Spleen (tissue), 11 donors: ENCODE measurements around the gene GRM3. TPM values are rescaled to one million over a fixed set of nuclear protein-coding genes. Genes with fewer than 3 reads are reported as not detected.

ENCODE experiments used
- DNase-seq: peaks from one replicate; pipeline ENCODE4 v3.0.0-alpha.2; 2020
- H3K27ac ChIP-seq, 8 donors: fragments of 200-600 bp; sonication (generic) in 7 of 8; 1 replicate in 4 of 8; 2 replicates in 4 of 8; pipeline versions ENCODE4 v1.5.0 to v1.8.0; 2016 to 2021; ENCODE audit warnings: inconsistent platforms in 4 of 8, mild to moderate bottlenecking in 4 of 8, moderate library complexity in 1 of 8
- H3K27me3 ChIP-seq, 7 donors: fragments of 200-600 bp; sonication (generic) in 6 of 7; replicated peaks in 1 of 7; 1 replicate in 4 of 7; 2 replicates in 3 of 7; pipeline versions ENCODE4 v1.5.0 to v1.8.0; 2016 to 2021; ENCODE audit warnings: inconsistent platforms in 3 of 7, mild to moderate bottlenecking in 1 of 7
- H3K36me3 ChIP-seq, 6 donors: fragments of 200-600 bp; sonication (generic) in 5 of 6; 1 replicate in 4 of 6; 2 replicates in 2 of 6; pipeline versions ENCODE4 v1.5.0 to v1.8.0; 2016 to 2021; ENCODE audit warnings: inconsistent platforms in 2 of 6
- H3K4me1 ChIP-seq, 6 donors: fragments of 200-600 bp; sonication (generic) in 5 of 6; 1 replicate in 3 of 6; 2 replicates in 3 of 6; pipeline versions ENCODE4 v1.5.0 to v1.8.0; 2016 to 2021; ENCODE audit warnings: inconsistent platforms in 3 of 6
- H3K4me3 ChIP-seq, 8 donors: fragments of 200-600 bp; sonication (generic) in 7 of 8; 1 replicate in 4 of 8; 2 replicates in 4 of 8; pipeline versions ENCODE4 v1.5.0 to v1.8.0; 2016 to 2021; ENCODE audit warnings: inconsistent platforms in 4 of 8, mild to moderate bottlenecking in 4 of 8, moderate library complexity in 2 of 8
- H3K9me3 ChIP-seq, 8 donors: fragments of 200-600 bp; sonication (generic) in 7 of 8; 1 replicate in 4 of 8; 2 replicates in 4 of 8; pipeline versions ENCODE4 v1.5.0 to v1.8.0; 2016 to 2021; ENCODE audit warnings: inconsistent platforms in 4 of 8
- CTCF ChIP-seq, 11 experiments: fragments of 200-600 bp in 7 of 11; fragments of 450-650 bp in 4 of 11; sonication (generic) in 4 of 11; IDR thresholded peaks in 8 of 11; conservative IDR thresholded peaks in 3 of 11; 1 replicate in 7 of 11; 2 replicates in 4 of 11; pipeline versions ENCODE4 v1.4.0 to v1.8.0; 2016 to 2021; ENCODE audit warnings: antibody characterized with exemption in 11 of 11, inconsistent platforms in 4 of 11, mild to moderate bottlenecking in 1 of 11
- POLR2A ChIP-seq, 3 donors: fragments of 450-650 bp; IDR thresholded peaks; one replicate each; pipeline ENCODE4 v1.5.1; 2017; ENCODE audit warnings: antibody characterized with exemption in 3 of 3, mild to moderate bottlenecking in 1 of 3
- POLR2AphosphoS5 ChIP-seq, 3 donors: sonication (generic); formaldehyde crosslinking; IDR thresholded peaks; one replicate each; pipeline ENCODE4 v1.5.1; 2017; ENCODE audit warnings: antibody characterized with exemption in 3 of 3
- WGBS, 5 donors: extraction: QIAGEN DNeasy Blood & Tissue Kit in 3 of 5; methylation state at CpG; one replicate each; pipeline versions ENCODE4 v1.1.5 to v1.1.7; 2013 to 2018; 5-methylcytosine and 5-hydroxymethylcytosine counted together
- intact Hi-C: fragments of 100-400 bp; cut with DNase I; formaldehyde crosslinking; loops from one replicate; pipeline ENCODE4 v1.15.0; 2023; ENCODE audit warnings: low total_unique reads
- polyA plus RNA-seq, 3 donors: library from polyadenylated mRNA; stranded (reverse); fragments of 200-250 nt; gene quantifications; one replicate each; pipeline ENCODE4 v1.2.1, GENCODE V29; 2013
- total RNA-seq, 7 donors: library from RNA; depleted of rRNA in 3 of 7; stranded (reverse); fragments of >200 nt in 3 of 7; fragmentation: NEBNext Ultra II Directional in 4 of 7; extraction: Animal tissue kit (Norgen Biotek cat#: 25700) in 4 of 7; gene quantifications; one replicate each; pipeline versions ENCODE4 v1.1.0 to v1.2.1, GENCODE V29; 2016 to 2021
- donor health status: healthy with polysubstance abuse.
- donor health status: DM: no; HTN: no; CAD: no; lungs with moderate emphysema.
- donor health status: DM: no; HTN: no; CAD: no.
- donor health status: Bipolar disorder and iron deficiency.
- donor health status: healthy.
- donor health status: DM: no; HTN: no; CAD: no.
- donor health status: DM: yes; HTN: yes; CAD: no.

Gene GRM3
- total and polyA plus RNA-seq, 10 donors = 0.21 to 0.37 TPM; not detected in 8

GRCh38 chr7:86837235-86837634 is 193.5 kb downstream of the GRM3 start:
- H3K36me3 ChIP-seq = no peaks in the 10 kb centered on the region
- no peaks in the 10 kb centered on the region for H3K4me1 ChIP-seq
- H3K27me3 ChIP-seq = no peaks in the 10 kb centered on the region
- no peak overlapping the region for H3K4me3 ChIP-seq
- H3K27ac ChIP-seq = no peak overlapping the region
- no peaks in the 10 kb centered on the region for H3K9me3 ChIP-seq
- TF ChIP-seq POLR2A (IDR thresholded peaks at IDR 0.05) (no peak), POLR2AphosphoS5 (IDR thresholded peaks at IDR 0.05) (no peak), CTCF (IDR thresholded peaks at IDR 0.05 in 8 of 11, conservative IDR thresholded peaks at IDR 0.05 in 3 of 11) (no peak)
- no peak for DNase-seq
- intact Hi-C loops = loop anchor here (10.0 kb wide), 1 partner anchor 262 kb away; no protein-coding TSS in a partner anchor
- 69 to 80% (median 75%) methylated on average over 3 of the region's 3 CpGs for WGBS, 5 donors

GRCh38 chr7:86844608-86845007 is 200.9 kb downstream of the GRM3 start:
- H3K4me1 ChIP-seq = no peaks in the 10 kb centered on the region
- no peak overlapping the region for H3K4me3 ChIP-seq
- WGBS, 5 donors = 80 to 93% (median 89%) methylated on average over 3 of the region's 3 CpGs
- TF ChIP-seq CTCF (IDR thresholded peaks at IDR 0.05 in 8 of 11, conservative IDR thresholded peaks at IDR 0.05 in 3 of 11) (no peak), POLR2AphosphoS5 (IDR thresholded peaks at IDR 0.05) (no peak), POLR2A (IDR thresholded peaks at IDR 0.05) (no peak)
- DNase-seq = no peak
- no peaks in the 10 kb centered on the region for H3K36me3 ChIP-seq
- H3K9me3 ChIP-seq = peaks cover 0 to 7% (median 0%) of the 10 kb centered on the region in 8 donors
- H3K27ac ChIP-seq = no peak overlapping the region
- no peaks in the 10 kb centered on the region for H3K27me3 ChIP-seq
- intact Hi-C loops = no loop called here

GRCh38 chr7:86846494-86847190 is 202.9 kb downstream of the GRM3 start:
- no peaks in the 10 kb centered on the region for H3K4me1 ChIP-seq
- intact Hi-C loops = no loop called here

More at GRCh38 chr7:86846494-86847190, 202.9 kb downstream of the GRM3 start:
- Histone ChIP-seq H3K36me3 (no peaks in the 10 kb centered on the region), H3K9me3 (peaks cover 0 to 7% (median 0%) of the 10 kb centered on the region in 8 donors), H3K27ac (no peak overlapping the region), H3K27me3 (no peaks in the 10 kb centered on the region), H3K4me3 (no peak overlapping the region)
- DNase-seq = no peak
- WGBS, 5 donors = 12 to 34% (median 22%) methylated on average over 3 of the region's 3 CpGs
- TF ChIP-seq POLR2A (IDR thresholded peaks at IDR 0.05) (no peak), POLR2AphosphoS5 (IDR thresholded peaks at IDR 0.05) (no peak), CTCF (IDR thresholded peaks at IDR 0.05 in 8 of 11, conservative IDR thresholded peaks at IDR 0.05 in 3 of 11) (no peak)
